COR-L47 (cell line): ENCODE data around the gene AGAP3.

Experiments
- DNase-seq: peaks from one replicate; lab custom pipeline; 2025; lab: John Stamatoyannopoulos, UW

AGAP3 gene

DNA sequence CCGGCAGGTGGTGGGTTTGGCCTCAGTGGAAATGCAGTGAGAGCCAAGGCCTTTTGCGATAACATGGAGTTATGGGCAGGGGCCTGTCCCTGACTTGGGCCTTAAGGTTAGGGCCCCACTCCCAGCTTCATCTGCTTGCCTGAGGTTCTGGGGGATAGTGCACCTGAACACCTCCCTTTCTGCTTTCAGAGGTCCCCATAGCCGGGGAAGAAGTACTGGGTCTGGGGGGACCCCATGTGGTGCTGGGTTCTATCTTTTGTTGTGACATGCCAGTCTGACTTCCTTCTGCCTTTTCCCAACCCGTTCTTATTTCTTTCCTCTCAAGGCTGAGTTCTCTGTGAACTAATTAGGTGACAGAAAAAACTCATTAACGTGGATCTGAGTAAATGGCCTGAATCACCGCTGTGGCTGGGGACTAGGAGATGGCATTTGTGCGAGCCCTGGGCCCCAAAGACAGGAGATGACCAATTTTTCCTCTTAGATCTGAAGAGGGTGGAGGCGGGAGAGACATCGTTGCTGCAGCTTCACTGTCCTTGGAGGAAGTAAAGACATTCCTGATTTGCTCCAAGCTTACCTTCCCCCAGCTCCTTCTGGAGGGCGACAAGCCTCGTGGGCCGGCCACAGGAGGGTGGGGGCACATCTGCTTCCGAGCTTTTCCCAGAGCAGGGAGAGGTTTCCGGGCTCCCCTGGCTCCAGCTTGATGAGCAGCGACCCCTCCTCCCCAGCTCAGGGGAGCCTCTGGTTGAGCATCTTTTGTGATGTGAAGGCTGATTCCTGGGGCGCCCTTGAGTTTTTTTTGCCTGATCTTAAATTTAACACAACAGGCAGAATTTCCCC lies 2.0 kb downstream of the AGAP3 start:
- no peak for DNase-seq

DNA sequence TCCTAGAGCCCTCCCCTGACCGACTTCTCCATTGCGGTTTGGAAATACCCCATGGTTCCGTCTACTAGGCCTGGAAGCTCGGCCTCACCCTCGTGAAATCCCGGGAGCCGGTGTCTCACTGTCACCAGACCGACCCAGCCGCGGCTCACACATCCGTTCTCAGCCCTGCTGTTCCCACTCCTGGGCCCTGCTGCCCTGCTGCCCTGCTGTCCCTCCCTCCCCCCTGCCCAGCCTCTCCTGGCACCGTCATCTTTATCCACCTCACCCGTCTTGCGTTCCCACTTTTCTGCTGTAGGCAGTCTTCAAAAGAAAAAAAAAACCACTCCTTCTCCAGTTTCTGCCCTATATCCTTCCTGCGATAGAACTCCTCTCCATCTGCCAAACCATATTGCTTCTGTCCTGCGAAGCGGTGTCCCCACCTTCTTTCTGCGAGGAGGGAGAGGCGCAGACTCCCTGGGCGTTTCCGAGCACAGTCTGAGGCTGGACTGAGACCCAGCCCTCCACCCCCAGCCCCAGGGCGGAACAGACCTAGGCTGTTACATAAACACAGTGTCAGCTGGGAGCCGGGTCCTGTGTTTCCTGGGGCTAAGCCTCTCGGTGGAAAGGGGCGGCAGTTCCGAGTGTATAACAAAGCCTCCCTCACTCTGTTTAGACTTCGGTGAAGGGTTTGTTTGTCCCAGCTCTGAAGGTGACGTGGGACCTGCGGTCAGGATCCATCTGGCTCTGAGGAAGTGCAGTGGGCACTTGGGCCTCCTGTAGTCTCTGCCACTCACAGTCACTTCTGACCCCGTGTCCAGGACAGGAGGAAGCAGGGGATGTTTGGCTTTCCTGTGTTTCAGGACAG lies 2.8 kb downstream of the AGAP3 start:
- no peak for DNase-seq

- DNase-seq: no peak
These were observed 3.8 kb downstream of the AGAP3 start for GRCh38 chr7:151089893-151090730.

DNA sequence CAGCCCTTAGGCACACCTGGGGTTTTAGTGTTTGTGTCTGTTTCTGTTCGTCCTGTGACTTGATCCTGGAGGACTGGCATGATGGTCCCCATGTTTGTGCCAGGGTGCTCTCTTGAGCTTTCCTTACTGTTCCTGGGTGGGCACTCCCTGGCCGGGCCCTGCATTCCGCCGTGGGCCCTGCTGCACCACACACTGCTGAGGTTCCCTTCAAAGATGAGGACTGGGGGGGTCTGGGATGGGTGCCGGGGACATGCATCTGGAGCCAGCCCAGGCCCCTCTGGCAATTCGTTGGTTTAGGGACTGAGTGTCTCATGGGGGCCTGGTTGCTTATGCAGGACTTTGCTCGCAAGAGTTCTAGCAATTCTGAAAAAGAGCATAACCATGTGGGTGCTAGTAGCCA lies 4.7 kb downstream of the AGAP3 start:
- no peak for DNase-seq

- DNase-seq: no peak
These were observed 5.2 kb downstream of the AGAP3 start for GRCh38 chr7:151091431-151091830.

DNA sequence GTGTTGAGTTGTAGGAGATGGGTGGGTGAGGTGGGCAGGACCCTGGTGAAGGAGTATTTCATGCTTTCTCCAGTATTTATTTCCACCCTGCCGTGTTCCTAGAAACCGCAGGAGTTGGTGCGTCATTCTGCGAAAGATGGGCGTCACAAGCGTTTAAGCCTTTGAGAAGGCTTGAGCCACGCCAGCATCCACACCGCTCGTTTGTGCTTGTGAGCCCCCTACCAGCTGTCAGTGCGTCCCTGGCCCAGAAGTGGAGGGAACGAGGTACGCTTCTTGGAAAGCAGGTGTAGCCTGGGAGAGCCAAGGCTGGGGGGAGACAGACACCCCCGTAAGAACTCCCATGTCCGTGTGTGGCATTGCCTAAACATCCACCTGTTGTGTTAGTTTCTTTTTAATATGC lies 5.7 kb downstream of the AGAP3 start:
- DNase-seq: no peak

DNA sequence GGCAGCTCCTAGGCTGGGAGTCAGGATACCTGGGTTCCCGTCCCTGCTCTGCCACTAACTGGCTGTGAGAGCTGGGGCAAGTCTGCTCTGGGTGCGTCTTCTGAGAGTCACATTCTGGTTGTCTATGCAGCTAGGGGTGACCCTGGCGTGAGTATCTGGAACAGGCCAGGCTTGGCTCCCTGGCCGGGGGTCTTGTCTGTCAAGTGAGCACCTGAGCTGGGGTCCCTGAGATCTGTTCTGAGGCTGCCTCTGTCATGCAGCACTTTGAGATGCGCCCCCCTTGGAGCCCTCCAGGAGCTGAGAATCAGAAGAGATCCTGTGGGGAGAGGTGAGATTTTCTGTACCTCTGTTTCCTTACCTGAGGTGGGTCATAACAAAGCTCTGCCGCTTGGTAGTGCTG lies 7.5 kb downstream of the AGAP3 start:
- no peak for DNase-seq

DNA sequence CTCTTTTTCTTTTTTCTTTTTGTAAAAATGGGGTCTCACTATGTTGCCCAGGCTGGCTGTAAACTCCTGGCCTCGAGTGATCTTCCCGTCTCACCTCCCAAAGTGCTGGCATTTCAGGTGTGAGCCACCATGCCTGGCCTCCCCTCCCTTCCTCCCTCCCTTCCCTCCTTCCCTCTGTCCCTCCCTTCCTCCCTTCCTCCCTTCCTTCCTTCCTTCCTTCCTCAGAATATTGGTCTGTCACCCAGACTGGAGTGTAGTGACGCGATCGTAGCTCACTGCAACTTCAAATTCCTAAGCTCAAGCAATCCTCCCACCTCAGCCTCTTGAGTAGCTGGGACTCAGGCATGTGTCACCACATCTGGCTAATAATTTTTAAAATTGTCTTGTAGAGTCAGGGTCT lies 8.4 kb downstream of the AGAP3 start:
- DNase-seq: no peak

DNA sequence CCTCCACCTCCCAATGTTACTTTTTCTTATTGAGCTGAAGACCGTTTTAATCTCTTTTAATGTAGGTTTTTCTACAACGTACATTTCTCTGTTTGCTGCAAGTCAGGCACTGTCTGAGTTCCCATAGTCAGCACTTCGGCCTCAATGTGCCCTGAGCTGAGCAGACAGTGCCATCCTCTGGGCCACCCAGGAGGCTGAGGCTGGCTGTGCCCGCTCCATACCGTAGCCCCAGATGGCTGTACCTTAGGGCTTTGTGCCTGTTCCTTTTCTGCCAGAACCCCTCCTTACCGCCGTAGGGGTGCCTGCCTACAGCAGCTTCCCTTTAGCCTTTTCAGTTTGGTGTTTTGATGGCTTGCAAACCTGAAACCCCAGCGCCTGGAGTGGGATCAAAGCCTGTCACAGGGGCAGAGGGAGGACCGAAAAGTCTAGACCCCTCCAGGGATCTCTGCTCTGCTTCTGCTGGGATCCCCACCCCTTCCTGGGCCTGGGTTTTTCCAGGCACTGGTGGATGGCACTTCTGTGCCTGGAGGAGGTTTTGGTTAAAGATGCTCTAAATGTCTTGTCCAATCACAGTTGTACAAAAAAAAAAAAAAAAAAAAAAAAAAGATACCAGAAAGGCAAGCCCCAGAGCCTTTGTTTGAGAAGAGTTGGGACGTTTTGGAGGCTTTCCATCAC lies 9.0 kb downstream of the AGAP3 start:
- DNase-seq: no peak

DNA sequence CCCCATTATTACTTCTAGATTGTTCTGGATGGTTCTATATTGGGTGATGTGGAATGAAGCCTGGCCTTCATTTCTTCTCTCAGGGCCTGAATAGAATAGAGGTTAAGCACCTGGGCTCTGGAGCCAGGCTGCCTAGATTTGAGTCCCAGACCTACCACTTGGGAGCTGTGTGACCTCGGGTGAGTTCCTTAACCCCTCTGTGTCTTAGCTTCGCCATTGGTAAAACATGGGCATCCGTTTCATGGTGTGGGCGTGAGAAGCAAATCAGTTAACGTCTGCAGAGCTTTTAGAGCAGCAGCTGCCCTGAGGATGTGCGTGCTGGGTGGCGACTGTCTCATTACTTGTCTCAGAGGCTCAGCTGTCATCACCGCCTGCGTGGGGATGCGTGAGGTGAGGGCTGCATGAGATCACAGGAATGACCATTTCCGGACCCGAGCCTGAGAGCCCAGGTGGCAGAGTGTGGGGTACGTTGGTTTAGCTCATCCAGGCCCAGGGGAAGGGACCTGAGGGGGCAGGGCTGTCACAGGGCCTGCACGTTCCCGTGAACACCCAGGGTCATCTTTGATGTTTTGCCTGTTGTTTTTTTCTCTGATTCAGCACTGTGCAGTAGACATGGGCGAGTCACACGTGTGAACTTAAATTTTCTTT lies 9.7 kb downstream of the AGAP3 start:
- DNase-seq: no peak

- DNase-seq: no peak
These were observed 13.4 kb downstream of the AGAP3 start for GRCh38 chr7:151099486-151100211.

DNA sequence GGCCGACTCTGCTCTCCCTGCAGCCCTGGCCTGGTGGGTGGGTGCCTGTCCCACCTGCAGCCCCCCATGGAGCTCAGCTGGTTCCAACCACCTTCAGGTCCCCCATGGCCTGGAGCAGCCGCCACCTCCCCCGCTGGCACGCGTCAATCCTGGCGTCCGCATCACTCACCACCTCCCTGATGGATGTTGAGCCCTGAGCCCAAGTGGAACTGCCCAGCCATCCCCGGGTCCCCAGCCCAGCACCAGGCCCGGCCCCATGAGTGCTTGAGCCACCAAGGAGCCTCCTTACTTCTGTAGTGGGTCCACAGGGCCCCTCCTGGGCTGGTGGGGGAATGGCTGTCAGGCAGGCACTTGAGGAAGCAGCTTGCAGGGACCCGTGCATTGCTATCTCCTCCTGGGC lies 14.6 kb downstream of the AGAP3 start:
- no peak for DNase-seq

DNA sequence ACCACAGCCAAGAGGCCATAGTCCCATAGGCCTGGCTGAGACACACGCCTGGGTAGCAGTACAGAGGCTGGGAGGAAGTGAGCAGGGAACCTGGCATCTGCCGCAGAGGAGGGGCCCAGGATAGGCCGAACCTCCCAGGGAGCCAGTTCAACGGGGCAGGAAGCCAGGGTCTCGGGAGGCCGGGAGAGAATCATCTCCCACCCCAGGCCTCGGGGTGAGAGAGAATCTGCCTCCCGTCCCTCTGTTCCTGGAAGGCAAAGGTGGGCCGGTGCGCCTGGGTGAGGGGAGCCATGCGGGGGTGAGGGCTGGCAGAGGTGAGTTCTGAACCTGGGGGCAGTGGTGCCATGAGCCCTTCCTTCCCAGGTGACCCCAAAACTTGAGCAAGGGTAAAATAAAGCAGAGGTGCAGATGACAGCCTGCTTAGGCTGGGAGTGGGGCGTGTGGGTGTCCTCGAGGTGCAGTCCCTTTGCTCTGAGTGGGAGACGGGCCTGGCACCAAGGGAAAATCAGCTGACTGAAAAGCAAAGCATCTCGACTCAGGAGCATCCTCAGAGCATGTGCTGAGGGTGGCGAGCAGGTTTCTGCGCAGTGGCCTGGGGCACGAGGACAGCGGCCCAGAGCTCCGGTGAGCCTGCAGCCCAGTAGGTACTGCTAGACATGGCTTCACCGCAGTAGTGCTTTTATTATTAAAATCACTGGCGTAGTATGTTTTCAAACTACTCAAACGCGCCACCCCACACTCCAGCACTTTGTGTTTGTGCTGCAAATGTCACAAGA lies 15.5 kb downstream of the AGAP3 start:
- DNase-seq: no peak

GRCh38 chr7:151102991-151103390 lies 16.7 kb downstream of the AGAP3 start:
- no peak for DNase-seq

DNA sequence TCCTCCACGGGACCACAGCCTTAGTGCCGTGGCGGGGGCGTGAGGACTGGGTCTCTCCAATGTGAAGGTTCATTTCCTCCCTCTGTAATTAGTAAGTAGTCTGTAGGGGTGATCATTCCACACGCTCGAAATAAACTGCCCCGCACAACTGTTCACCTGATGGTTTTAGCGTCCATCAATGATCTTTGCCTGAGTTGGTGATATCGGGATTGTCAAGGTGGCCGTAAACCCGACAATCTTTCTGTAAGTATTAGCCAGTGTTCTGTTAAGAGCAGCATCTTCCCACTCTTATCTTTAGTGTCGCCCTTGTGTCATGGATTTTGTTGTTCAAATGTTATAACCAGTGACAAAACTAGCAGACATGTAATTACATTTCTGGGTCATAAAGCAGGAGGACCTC lies 17.7 kb downstream of the AGAP3 start:
- no peak for DNase-seq

GRCh38 chr7:151104411-151105235 lies 18.3 kb downstream of the AGAP3 start:
- no peak for DNase-seq

GRCh38 chr7:151107882-151108281 lies 21.6 kb downstream of the AGAP3 start:
- no peak for DNase-seq

GRCh38 chr7:151109094-151110048 lies 23.1 kb downstream of the AGAP3 start:
- no peak for DNase-seq
